IMR-90 (cell line): ENCODE measurements around the gene NRG4. TPM values are rescaled to one million over a fixed set of nuclear protein-coding genes. Genes with fewer than 3 reads are reported as not detected.

Source experiments
- ATAC-seq: fragments of 200-7000 bp; cut with Tn5 transposase; 2 replicates; pipeline ENCODE4 v1.9.1; 2020; ENCODE audit warnings: low read depth, mild to moderate bottlenecking, moderate library complexity
- BruUV-seq: library from RNA; stranded (reverse); fragments of 400-500 nt; replicated peaks from 2 replicates; lab custom pipeline; 2021; lab: Mats Ljungman, UMichigan
- CTCF ChIA-PET: fragments of 300-600 bp; formaldehyde crosslinking; extraction: SDS; loops from one replicate; lab custom pipeline; 2021; ENCODE audit warnings: antibody characterized with exemption; lab: Yijun Ruan, JAX
- POLR2A ChIA-PET: fragments of 300-600 bp; sonication (Branson Sonifier 250); formaldehyde crosslinking; loops from one replicate; lab custom pipeline; 2022; ENCODE audit warnings: antibody characterized with exemption; ENCODE audit not compliant: unreplicated experiment; lab: Charles Lee
- DNase-seq: peaks from one replicate; pipeline ENCODE4 v3.0.0; 2013
- H2AFZ ChIP-seq: replicated peaks from 2 replicates; pipeline ENCODE3; 2013; ENCODE audit warnings: low read length, mild to moderate bottlenecking; ENCODE audit not compliant: poor library complexity
- H2AK5ac ChIP-seq: 2 replicates; pipeline ENCODE4 v1.6.1; 2013; ENCODE audit warnings: low read depth, low read length, inconsistent platforms
- H2AK9ac ChIP-seq: replicated peaks from 2 replicates; pipeline ENCODE3; 2013; ENCODE audit warnings: mild to moderate bottlenecking, low read depth, low read length, moderate library complexity; ENCODE audit not compliant: poor library complexity
- H2BK120ac ChIP-seq: 2 replicates; pipeline ENCODE4 v1.6.1; 2013; ENCODE audit warnings: low read depth, low read length, inconsistent platforms
- H2BK15ac ChIP-seq: 3 replicates; pipeline ENCODE4 v1.6.1; 2013; ENCODE audit warnings: low read depth, low read length, inconsistent platforms
- H2BK20ac ChIP-seq: 2 replicates; pipeline ENCODE4 v1.6.1; 2013; ENCODE audit warnings: low read depth, mild to moderate bottlenecking, inconsistent platforms, low read length, moderate library complexity
- H2BK5ac ChIP-seq: 2 replicates; pipeline ENCODE4 v1.6.1; 2013; ENCODE audit warnings: mild to moderate bottlenecking, low read depth, low read length, inconsistent platforms; ENCODE audit not compliant: poor library complexity, severe bottlenecking
- H3K14ac ChIP-seq: replicated peaks from 2 replicates; pipeline ENCODE4 v1.6.1; 2013; ENCODE audit warnings: low read depth, low read length, inconsistent platforms
- H3K18ac ChIP-seq: 2 replicates; pipeline ENCODE4 v1.6.1; 2013; ENCODE audit warnings: low read depth, low read length, control low read depth
- H3K23ac ChIP-seq: 2 replicates; pipeline ENCODE4 v1.6.1; 2013; ENCODE audit warnings: low read depth, low read length, inconsistent platforms
- H3K27ac ChIP-seq: 2 replicates; pipeline ENCODE4 v1.5.1; 2013; ENCODE audit warnings: mild to moderate bottlenecking, control low read depth, low read length; ENCODE audit not compliant: insufficient read depth
- H3K27me3 ChIP-seq: 2 replicates; pipeline ENCODE4 v1.6.1; 2013; ENCODE audit warnings: low read length; ENCODE audit not compliant: control insufficient read depth, insufficient read depth
- H3K36me3 ChIP-seq: 2 replicates; pipeline ENCODE4 v1.6.1; 2013; ENCODE audit warnings: low read length, mixed read lengths; ENCODE audit not compliant: control insufficient read depth, insufficient read depth
- H3K4ac ChIP-seq: 2 replicates; pipeline ENCODE4 v1.6.1; 2013; ENCODE audit warnings: low read depth, low read length, inconsistent platforms
- H3K4me1 ChIP-seq: 2 replicates; pipeline ENCODE4 v1.6.1; 2013; ENCODE audit warnings: low read length, mixed read lengths; ENCODE audit not compliant: control insufficient read depth, insufficient read depth
- H3K4me2 ChIP-seq: 2 replicates; pipeline ENCODE4 v1.6.1; 2013; ENCODE audit warnings: low read depth, mild to moderate bottlenecking, control low read depth, low read length, moderate library complexity
- H3K4me3 ChIP-seq: 2 replicates; pipeline ENCODE4 v1.5.1; 2013; ENCODE audit warnings: low read depth, mild to moderate bottlenecking, control low read depth, low read length, moderate library complexity; ENCODE audit not compliant: insufficient read depth
- H3K56ac ChIP-seq: 2 replicates; pipeline ENCODE4 v1.6.1; 2013; ENCODE audit warnings: low read length, inconsistent platforms; ENCODE audit not compliant: insufficient read depth; ENCODE audit errors: extremely low read depth
- H3K79me1 ChIP-seq, 2 experiments: 2 replicates each; pipeline ENCODE4 v1.6.1; 2013; ENCODE audit warnings: low read length in 2 of 2, inconsistent platforms in 1 of 2, low read depth in 1 of 2
- H3K9ac ChIP-seq: 2 replicates; pipeline ENCODE4 v1.6.1; 2013; ENCODE audit warnings: low read depth, low read length, control low read depth
- H3K9me1 ChIP-seq: 2 replicates; pipeline ENCODE4 v1.6.1; 2013; ENCODE audit warnings: low read length, inconsistent platforms; ENCODE audit not compliant: insufficient read depth
- H3K9me3 ChIP-seq: 2 replicates; pipeline ENCODE4 v1.6.1; 2013; ENCODE audit warnings: low read length; ENCODE audit not compliant: control insufficient read depth, insufficient read depth
- H4K20me1 ChIP-seq: 2 replicates; pipeline ENCODE4 v1.6.1; 2013; ENCODE audit warnings: low read length, inconsistent platforms; ENCODE audit not compliant: insufficient read depth
- H4K5ac ChIP-seq: 2 replicates; pipeline ENCODE4 v1.6.1; 2013; ENCODE audit warnings: mild to moderate bottlenecking, low read depth, low read length, control low read depth
- H4K8ac ChIP-seq, 2 experiments: 2 replicates each; pipeline ENCODE4 v1.6.1; 2013; ENCODE audit warnings: low read depth in 2 of 2, low read length in 2 of 2, control low read depth in 1 of 2, inconsistent platforms in 1 of 2
- H4K91ac ChIP-seq: 2 replicates; pipeline ENCODE4 v1.6.1; 2013; ENCODE audit warnings: low read depth, low read length, inconsistent platforms; ENCODE audit not compliant: insufficient read depth
- BHLHE40 ChIP-seq: fragments of 150-350 bp; IDR thresholded peaks from 2 replicates; pipeline ENCODE4 v1.6.1; 2016; ENCODE audit warnings: mild to moderate bottlenecking, low read depth, low read length
- CEBPB ChIP-seq: IDR thresholded peaks from 2 replicates; pipeline ENCODE4 v1.6.1; 2012; ENCODE audit warnings: low read depth, low read length, improper control_type of control experiment
- CHD1 ChIP-seq: IDR thresholded peaks from 2 replicates; pipeline ENCODE4 v1.6.1; 2012; ENCODE audit warnings: low read depth, low read length, improper control_type of control experiment
- FOS ChIP-seq: fragments of 150-350 bp; IDR thresholded peaks from 2 replicates; pipeline ENCODE4 v1.6.1; 2016; ENCODE audit warnings: low read depth, low read length
- MAFK ChIP-seq: IDR thresholded peaks from 2 replicates; pipeline ENCODE4 v1.6.1; 2012; ENCODE audit warnings: low read depth, low read length, improper control_type of control experiment
- MAZ ChIP-seq: IDR thresholded peaks from 2 replicates; pipeline ENCODE4 v1.6.1; 2012; ENCODE audit warnings: low read depth, mild to moderate bottlenecking, low read length, improper control_type of control experiment, moderate library complexity, borderline replicate concordance
- MXI1 ChIP-seq: IDR thresholded peaks from 2 replicates; pipeline ENCODE4 v1.6.1; 2012; ENCODE audit warnings: low read depth, mild to moderate bottlenecking, low read length, moderate library complexity, borderline replicate concordance
- NFE2L2 ChIP-seq: fragments of 150-350 bp; IDR thresholded peaks from 2 replicates; pipeline ENCODE4 v1.6.1; 2016; ENCODE audit warnings: low read depth, mild to moderate bottlenecking, low read length
- POLR2A ChIP-seq: IDR thresholded peaks from 2 replicates; pipeline ENCODE4 v1.6.1; 2012; ENCODE audit warnings: mild to moderate bottlenecking, low read depth, low read length
- RAD21 ChIP-seq: IDR thresholded peaks from 2 replicates; pipeline ENCODE4 v1.6.1; 2012; ENCODE audit warnings: low read length, improper control_type of control experiment
- RCOR1 ChIP-seq: IDR thresholded peaks from 2 replicates; pipeline ENCODE4 v1.6.1; 2012; ENCODE audit warnings: mild to moderate bottlenecking, low read length, improper control_type of control experiment; ENCODE audit not compliant: insufficient replicate concordance
- RFX5 ChIP-seq: IDR thresholded peaks from 2 replicates; pipeline ENCODE4 v1.8.0; 2012; ENCODE audit warnings: low read depth, mild to moderate bottlenecking, low read length, moderate library complexity
- SMC3 ChIP-seq: fragments of 150-350 bp; IDR thresholded peaks from 2 replicates; pipeline ENCODE4 v1.6.1; 2016; ENCODE audit warnings: low read depth, mild to moderate bottlenecking, antibody characterized with exemption, low read length, moderate library complexity
- USF2 ChIP-seq: fragments of 150-350 bp; IDR thresholded peaks from 2 replicates; pipeline ENCODE4 v1.6.1; 2017; ENCODE audit warnings: mild to moderate bottlenecking, antibody characterized with exemption, low read length, low read depth
- dilution Hi-C: fragments of 300-500 bp; cut with HindIII; formaldehyde crosslinking; loops from one replicate; pipeline ENCODE4 v1.14.3; 2018; ENCODE audit warnings: low sequenced_read_pairs; ENCODE audit not compliant: unreplicated experiment
- in situ Hi-C: fragments of 300-500 bp; cut with MboI; formaldehyde crosslinking; loops from 3 replicates; pipeline ENCODE4 v1.14.3; 2019; ENCODE audit warnings: low sequenced_read_pairs, inconsistent platforms, mixed read lengths
- intact Hi-C: fragments of 100-400 bp; cut with micrococcal nuclease; formaldehyde crosslinking; loops from 2 replicates; pipeline ENCODE4 v1.10.0; 2022
- polyA plus RNA-seq, 3 experiments: library from polyadenylated mRNA; depleted of rRNA; stranded (reverse); fragments of >200 nt; gene quantifications; 2 replicates each; pipeline ENCODE4 v1.2.3, GENCODE V29; 2012; ENCODE audit warnings: low replicate concordance in 1 of 3
- total RNA-seq: library from RNA; depleted of rRNA; stranded (reverse); fragments of >200 nt; gene quantifications from 2 replicates; pipeline ENCODE4 v1.2.3, GENCODE V29; 2012
- TF ChIP-seq, protein P1 (sequence below): conservative IDR thresholded peaks from 2 replicates; pipeline ENCODE4 v1.5.1; 2012; ENCODE audit warnings: mild to moderate bottlenecking, low read depth, low read length, improper control_type of control experiment
- TF ChIP-seq, protein P2 (sequence below): fragments of 150-350 bp; IDR thresholded peaks from 2 replicates; pipeline ENCODE4 v1.6.1; 2016; ENCODE audit warnings: low read depth, mild to moderate bottlenecking, low read length, moderate library complexity, borderline replicate concordance

NRG4 gene
- total and polyA plus RNA-seq, 2 of the 4 experiments (the other 2 are of a cell fraction), result not detected

- Histone ChIP-seq H3K4ac (peak overlapping the region; percentile 84; the same call in 1 of the 2 replicates), H4K20me1 (peaks cover 4% of the 10 kb centered on the region; the same call in 1 of the 2 replicates), H3K4me3 (no peak overlapping the region), H3K9ac (no peak overlapping the region), H4K91ac (peak overlapping the region; percentile 62), H3K27ac (peak overlapping the region; percentile 85; the same call in 1 of the 2 replicates), H3K4me1 (peaks cover 8% of the 10 kb centered on the region), H4K5ac (peak overlapping the region; percentile 84; the same call in 1 of the 2 replicates), H2BK120ac (peak overlapping the region; percentile 73), H3K14ac (peak overlapping the region; percentile 88), H3K36me3 (peaks cover 9% of the 10 kb centered on the region), H3K56ac (peak overlapping the region; percentile 36; the same call in 1 of the 2 replicates), H3K18ac (peak overlapping the region; percentile 90; the same call in 1 of the 2 replicates), H3K9me1 (peaks cover 9% of the 10 kb centered on the region), H2BK15ac (peak overlapping the region; percentile 86; the same call in 2 of the 3 replicates), H3K9me3 (no peaks in the 10 kb centered on the region), H2AK9ac (no peak overlapping the region), H2AK5ac (no peak overlapping the region), H2AFZ (no peak overlapping the region), H2BK5ac (peak overlapping the region; percentile 71), H3K27me3 (no peaks in the 10 kb centered on the region), H3K4me2 (peak overlapping the region; percentile 73; the same call in 1 of the 2 replicates), H3K23ac (peak overlapping the region; percentile 78; the same call in 1 of the 2 replicates), H2BK20ac (peak overlapping the region; percentile 68), H4K8ac (peak overlapping the region in 1 of 2 experiments; percentile 50; a peak in 2 of 4 replicates), H3K79me1 (peaks cover 7 to 33% of the 10 kb centered on the region in 2 experiments; a peak in 3 of 4 replicates)
- TF ChIP-seq SMC3 (no peak), CEBPB (peak; percentile 99), MAZ (peak; percentile 83), NFE2L2 (no peak), POLR2A (peak; percentile 65; the same call in 1 of the 2 replicates), RCOR1 (peak; percentile 50), MXI1 (peak; percentile 57; the same call in 1 of the 2 replicates), RAD21 (no peak), BHLHE40 (peak; percentile 28; the same call in 1 of the 2 replicates), USF2 (no peak), CHD1 (no peak), MAFK (no peak), FOS (peak; percentile 87), RFX5 (no peak)
- TF ChIP-seq, protein P1, sequence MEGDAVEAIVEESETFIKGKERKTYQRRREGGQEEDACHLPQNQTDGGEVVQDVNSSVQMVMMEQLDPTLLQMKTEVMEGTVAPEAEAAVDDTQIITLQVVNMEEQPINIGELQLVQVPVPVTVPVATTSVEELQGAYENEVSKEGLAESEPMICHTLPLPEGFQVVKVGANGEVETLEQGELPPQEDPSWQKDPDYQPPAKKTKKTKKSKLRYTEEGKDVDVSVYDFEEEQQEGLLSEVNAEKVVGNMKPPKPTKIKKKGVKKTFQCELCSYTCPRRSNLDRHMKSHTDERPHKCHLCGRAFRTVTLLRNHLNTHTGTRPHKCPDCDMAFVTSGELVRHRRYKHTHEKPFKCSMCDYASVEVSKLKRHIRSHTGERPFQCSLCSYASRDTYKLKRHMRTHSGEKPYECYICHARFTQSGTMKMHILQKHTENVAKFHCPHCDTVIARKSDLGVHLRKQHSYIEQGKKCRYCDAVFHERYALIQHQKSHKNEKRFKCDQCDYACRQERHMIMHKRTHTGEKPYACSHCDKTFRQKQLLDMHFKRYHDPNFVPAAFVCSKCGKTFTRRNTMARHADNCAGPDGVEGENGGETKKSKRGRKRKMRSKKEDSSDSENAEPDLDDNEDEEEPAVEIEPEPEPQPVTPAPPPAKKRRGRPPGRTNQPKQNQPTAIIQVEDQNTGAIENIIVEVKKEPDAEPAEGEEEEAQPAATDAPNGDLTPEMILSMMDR, result no peak
- TF ChIP-seq, protein P2, sequence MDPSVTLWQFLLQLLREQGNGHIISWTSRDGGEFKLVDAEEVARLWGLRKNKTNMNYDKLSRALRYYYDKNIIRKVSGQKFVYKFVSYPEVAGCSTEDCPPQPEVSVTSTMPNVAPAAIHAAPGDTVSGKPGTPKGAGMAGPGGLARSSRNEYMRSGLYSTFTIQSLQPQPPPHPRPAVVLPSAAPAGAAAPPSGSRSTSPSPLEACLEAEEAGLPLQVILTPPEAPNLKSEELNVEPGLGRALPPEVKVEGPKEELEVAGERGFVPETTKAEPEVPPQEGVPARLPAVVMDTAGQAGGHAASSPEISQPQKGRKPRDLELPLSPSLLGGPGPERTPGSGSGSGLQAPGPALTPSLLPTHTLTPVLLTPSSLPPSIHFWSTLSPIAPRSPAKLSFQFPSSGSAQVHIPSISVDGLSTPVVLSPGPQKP, result no peak
- ATAC-seq (peak; percentile 94), DNase-seq (peak; percentile 96)
- BruUV-seq, result no TSS peak
- intact Hi-C loops, result no loop called here
- CTCF ChIA-PET, result interaction anchor here (0.6 kb wide), 1 partner anchor 156 kb away, joined by 3 read pairs; no protein-coding TSS in a partner anchor
- in situ Hi-C loops, result no loop called here
- POLR2A ChIA-PET, result no interaction called here
- dilution Hi-C loops, result no loop called here
These were observed 120.3 kb downstream of the NRG4 start for GRCh38 chr15:75891895-75892294.
